Endometrium (tissue), 2 donors: Measurements from ENCODE around the gene GALNT2.

ENCODE experiments used
- FAIRE-seq: peaks from 2 replicates; lab custom pipeline; 2012; peaks lifted over from hg19 to GRCh38; lab: Jason Lieb, UNC
- donor health status: control.
- donor health status: control.

Gene GALNT2

GRCh38 chr1:230301822-230302221 is 234.8 kb downstream of the GALNT2 start:
- no peak for FAIRE-seq

DNA sequence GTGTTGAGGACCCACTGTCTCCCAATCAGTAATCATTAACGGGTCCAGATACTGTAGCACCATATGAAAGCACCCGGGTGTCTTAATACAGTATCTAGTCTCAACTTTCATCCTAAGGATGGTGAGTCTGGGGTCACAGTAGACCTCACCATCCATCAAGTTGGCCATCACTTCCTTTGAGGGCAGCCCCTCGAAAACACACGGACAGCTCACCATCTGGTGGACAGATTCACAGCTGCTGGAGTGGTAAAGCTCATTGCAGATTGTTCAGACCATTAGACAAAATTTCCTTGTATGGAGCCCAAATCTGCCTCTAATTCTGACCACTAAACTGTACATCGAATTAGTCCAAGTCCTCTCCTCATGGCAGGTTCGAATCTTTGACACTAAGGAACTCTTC is 236.0 kb downstream of the GALNT2 start:
- no peak for FAIRE-seq

DNA sequence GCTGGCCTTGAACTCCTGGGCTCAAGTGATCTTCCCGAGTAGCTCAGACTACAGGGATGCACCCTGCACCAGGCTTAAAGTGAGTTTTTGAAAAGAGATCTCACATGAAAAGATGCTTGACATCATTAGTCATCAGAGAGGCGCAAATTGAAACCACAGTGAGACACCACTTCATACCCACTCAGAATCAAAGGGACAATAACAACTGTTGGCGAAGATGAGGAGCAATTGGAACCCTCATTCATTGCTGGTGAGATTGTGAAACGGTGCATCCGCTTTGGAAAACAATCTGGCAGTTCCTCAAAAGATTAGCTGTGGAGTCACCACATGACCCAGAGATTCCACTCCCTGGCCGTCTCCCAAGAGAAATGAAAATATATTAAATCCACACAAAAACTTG is 236.8 kb downstream of the GALNT2 start:
- FAIRE-seq = no peak

DNA sequence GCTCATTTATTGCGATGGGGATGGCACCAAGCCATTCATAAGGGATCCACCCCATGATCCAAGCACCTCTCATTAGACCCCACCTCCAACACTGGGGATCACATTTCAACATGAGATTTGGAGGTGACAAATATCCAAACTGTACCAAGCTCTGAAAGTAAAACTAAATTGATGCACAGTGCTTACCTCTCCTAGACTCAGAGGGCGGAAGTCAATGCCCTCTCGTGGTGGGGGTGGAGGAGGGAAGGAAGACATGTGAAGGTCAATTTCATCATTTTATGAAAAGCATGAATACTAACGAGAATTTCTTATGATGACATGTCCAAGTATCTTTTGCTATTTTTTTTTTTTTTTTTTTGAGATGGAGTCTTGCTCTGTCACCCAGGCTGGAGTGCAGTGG is 239.1 kb downstream of the GALNT2 start:
- no peak for FAIRE-seq

GRCh38 chr1:230307213-230307612 is 240.2 kb downstream of the GALNT2 start:
- no peak for FAIRE-seq

- no peak for FAIRE-seq
Observed at GRCh38 chr1:230308039-230308438, 241.0 kb downstream of the GALNT2 start.

- no peak for FAIRE-seq
Observed at GRCh38 chr1:230308821-230309220, 241.8 kb downstream of the GALNT2 start.

- no peak for FAIRE-seq
Observed at GRCh38 chr1:230309646-230310177, 242.7 kb downstream of the GALNT2 start.

DNA sequence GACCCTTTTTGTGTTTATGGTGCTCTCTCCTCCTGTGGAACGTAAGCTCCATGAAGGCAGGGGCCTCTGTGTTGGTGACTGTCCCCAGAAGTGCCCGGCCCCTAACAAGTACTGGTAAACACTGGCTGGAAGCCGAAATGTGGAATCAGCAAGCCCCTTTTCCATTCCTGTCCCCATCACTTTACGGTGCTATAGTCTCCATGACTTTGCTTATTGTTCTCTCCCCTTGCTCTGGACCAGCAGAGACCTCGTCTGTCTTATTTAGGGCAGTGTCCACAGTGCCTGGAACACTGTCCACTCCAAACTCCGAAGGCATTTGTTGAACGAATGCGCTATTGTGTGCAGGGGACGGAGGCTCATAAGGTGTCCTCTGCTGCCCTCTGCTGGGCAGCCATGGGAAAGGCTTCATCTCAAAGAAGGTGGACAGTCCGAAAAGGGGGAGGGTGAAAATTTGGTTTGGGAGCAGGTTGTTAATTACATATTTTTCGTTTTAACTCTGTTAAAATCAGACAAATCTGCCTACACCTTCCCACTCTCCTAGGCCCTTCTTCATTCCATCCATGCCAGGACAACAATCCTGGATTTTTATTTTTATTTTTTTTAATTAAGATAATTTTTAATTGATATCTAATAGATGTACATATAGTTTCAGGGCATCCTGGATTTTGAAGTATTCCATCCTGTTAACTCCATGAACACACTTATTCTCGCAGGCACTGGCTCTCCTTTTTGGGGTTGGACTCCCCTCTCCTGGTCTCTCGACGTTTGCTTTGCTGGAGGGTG is 243.5 kb downstream of the GALNT2 start:
- peak; percentile 62 for FAIRE-seq

GRCh38 chr1:230312676-230313075 is 245.6 kb downstream of the GALNT2 start:
- no peak for FAIRE-seq

- no peak for FAIRE-seq
Observed at GRCh38 chr1:230313453-230314141, 246.6 kb downstream of the GALNT2 start.

- FAIRE-seq = no peak
Observed at GRCh38 chr1:230314142-230314470, 247.1 kb downstream of the GALNT2 start.

DNA sequence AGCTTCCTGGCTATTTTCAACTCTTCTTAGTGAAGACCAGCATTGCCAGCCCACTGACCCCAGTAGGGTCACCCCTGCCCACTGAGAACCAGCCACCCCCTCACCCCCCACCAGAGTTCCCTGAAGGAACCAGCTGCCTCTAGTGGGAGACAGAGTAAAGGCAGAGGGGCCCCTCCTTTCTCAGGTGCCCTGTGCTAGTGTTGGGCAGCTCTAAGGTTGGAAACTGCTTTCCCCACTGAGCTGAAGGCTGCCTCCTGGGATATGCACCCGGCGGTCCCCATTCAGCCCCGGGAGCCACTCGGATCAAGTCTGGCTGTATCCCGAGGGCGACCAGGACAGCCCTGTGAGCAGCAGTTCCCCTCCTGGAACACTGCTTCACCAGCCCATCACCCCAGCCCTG is 248.1 kb downstream of the GALNT2 start:
- FAIRE-seq = no peak

GRCh38 chr1:230316864-230317745 is 250.1 kb downstream of the GALNT2 start:
- no peak for FAIRE-seq

DNA sequence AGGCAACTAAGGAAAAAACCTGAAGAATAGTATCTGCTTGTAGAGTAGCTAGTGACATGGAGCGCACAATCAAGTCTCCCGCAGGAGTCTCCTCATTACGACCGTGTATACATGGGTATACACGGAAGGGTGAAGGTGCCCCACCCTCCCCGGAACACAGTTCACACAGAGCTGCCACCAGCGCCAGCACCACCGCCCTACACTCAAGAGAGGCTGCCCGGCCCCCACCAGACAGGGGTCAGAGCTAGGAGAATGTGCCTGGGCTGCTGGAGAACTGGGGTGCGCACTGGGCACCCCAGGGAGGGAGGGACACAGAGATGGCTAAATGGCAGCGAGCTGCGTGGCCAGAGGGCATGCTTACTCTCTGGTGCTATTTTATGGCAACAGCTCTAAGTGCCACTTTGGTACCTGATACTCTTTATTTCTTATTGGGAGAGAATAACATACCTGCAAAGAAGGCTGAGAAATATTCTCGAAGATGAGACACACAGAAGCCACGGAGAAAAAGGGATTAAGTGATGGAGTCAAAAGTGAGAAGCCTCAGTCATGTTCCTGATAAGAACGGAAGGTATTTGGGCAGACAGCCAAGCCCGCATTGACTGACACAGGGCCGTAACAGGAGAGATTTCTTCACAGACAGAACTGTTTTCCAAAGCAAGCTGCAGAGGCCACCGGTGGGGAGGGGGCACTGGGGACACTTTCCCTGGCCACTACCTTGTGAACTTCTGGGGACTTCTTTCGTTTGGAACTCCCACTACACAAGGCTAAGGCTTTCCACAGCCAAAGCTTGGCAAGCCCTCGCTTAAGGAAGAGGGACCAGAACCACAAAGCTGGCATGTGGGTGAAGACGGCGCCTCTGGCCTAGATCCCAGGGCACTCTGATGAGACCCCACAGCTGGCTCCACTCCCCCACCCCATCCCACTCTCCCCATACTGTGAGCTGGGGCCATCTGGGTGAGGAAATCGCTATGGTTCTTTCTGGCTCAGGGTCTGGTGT is 251.1 kb downstream of the GALNT2 start:
- FAIRE-seq = no peak

DNA sequence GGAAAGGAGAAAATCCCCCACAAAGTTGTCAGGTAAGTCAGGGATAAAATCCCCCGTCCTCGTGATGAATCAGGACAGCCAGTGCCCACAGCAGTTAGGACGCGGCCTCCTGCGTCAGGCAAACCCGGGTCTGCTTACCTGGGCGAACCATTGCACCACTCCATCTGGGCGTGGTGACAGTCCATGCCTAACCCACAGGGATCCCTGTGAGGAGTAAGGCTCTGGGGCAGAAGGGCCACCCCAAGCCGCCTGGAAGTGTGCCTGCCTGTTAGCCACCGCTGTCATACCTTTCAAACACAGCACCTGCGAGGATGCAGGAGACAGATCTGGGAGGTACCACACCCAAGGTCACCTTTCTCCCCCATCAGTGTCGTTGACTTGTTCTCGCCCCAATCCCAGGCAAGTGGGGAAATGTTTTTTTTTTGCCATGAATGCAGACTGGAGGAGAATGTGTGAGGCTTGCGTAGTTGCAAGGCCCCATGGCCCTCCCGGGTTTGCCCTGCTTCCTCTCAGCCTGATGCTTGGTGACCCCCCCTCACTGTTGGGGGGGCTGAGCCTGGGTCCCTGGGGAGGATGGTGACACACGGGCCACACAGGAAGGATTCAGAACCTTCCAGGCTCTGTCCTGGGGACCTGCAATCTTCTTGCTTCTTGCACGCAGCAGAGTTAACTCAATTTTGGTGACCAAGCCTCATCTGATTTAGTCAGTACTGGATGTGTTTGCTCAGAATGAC is 252.1 kb downstream of the GALNT2 start:
- FAIRE-seq = no peak

GRCh38 chr1:230320804-230321203 is 253.8 kb downstream of the GALNT2 start:
- FAIRE-seq = no peak

GRCh38 chr1:230321341-230321740 is 254.3 kb downstream of the GALNT2 start:
- no peak for FAIRE-seq

- no peak for FAIRE-seq
Observed at GRCh38 chr1:230321741-230322420, 254.8 kb downstream of the GALNT2 start.

GRCh38 chr1:230322421-230322756 is 255.4 kb downstream of the GALNT2 start:
- no peak for FAIRE-seq
